Measurements from ENCODE around the gene VMAC.

GRCh38 chr19:5890099-5890498, 14.6 kb upstream of the VMAC start:
- TF ChIP-seq USF2 (IDR thresholded peaks at IDR 0.05; ENCODE audit: low read length) = no peak
- TF ChIP-seq, protein P1, sequence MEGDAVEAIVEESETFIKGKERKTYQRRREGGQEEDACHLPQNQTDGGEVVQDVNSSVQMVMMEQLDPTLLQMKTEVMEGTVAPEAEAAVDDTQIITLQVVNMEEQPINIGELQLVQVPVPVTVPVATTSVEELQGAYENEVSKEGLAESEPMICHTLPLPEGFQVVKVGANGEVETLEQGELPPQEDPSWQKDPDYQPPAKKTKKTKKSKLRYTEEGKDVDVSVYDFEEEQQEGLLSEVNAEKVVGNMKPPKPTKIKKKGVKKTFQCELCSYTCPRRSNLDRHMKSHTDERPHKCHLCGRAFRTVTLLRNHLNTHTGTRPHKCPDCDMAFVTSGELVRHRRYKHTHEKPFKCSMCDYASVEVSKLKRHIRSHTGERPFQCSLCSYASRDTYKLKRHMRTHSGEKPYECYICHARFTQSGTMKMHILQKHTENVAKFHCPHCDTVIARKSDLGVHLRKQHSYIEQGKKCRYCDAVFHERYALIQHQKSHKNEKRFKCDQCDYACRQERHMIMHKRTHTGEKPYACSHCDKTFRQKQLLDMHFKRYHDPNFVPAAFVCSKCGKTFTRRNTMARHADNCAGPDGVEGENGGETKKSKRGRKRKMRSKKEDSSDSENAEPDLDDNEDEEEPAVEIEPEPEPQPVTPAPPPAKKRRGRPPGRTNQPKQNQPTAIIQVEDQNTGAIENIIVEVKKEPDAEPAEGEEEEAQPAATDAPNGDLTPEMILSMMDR (IDR thresholded peaks at IDR 0.05; ENCODE audit: control extremely low read depth in 1 of 3, insufficient read depth in 1 of 3, low read depth in 1 of 3, low read length in 3 of 3) = no peak
- no peak for TF ChIP-seq EP300 (IDR thresholded peaks at IDR 0.05; ENCODE audit: borderline replicate concordance in 1 of 2, low read depth in 2 of 2, low read length in 2 of 2)
- TF ChIP-seq EZH2 (IDR thresholded peaks at IDR 0.05; ENCODE audit: low read depth, low read length, severe bottlenecking) = no peak
- no peak for TF ChIP-seq SP4 (IDR thresholded peaks at IDR 0.05; ENCODE audit: low read length)
- no peak for TF ChIP-seq JUND (IDR thresholded peaks at IDR 0.05; ENCODE audit: low read length)
